GM21786 (cell line): ENCODE data around the gene NETO2.
A peak's percentile ranks its signal among the peaks of the same experiment; 100 is the strongest.

Source experiments
- ATAC-seq: cut with Tn5 transposase; IDR thresholded peaks from one replicate; pipeline ENCODE4 v1.9.1; 2021; ENCODE audit not compliant: unreplicated experiment

The NETO2 gene

DNA sequence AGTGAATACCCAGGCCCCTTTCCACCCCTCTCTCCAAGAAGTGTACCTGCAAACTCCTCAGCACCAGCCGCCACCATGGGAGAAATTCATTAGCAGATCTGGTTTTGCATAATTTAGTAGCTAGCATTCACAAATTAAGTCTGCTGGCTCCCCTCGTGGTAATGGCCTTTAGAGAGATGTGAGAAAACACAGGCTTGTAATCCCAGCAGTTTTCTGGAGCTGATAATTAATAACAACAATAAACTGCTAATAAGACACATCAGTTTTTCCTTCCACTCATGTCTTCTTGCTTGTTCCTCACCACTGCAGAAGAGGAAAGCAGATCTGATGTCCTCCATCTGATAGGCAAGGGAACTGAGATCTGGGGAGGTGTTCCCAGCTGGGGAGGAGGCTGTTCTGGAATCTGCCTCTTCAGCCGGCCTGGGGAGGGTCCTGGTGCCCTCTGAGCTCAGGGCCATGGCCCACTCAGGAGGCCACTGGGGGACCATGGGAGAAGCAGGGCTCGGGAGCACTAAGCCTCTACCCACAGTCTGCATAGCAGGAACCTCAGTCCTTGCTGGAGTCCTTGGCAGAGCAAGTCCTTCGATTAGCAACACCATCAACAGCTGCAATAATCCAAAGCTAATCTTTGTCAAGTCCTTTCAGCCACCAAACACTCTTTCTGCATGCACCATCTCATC lies 96.1 kb downstream of the NETO2 start:
- no peak for ATAC-seq

- ATAC-seq: peak; percentile 68
Measured at GRCh38 chr16:47046726-47047523, 96.8 kb downstream of the NETO2 start.

DNA sequence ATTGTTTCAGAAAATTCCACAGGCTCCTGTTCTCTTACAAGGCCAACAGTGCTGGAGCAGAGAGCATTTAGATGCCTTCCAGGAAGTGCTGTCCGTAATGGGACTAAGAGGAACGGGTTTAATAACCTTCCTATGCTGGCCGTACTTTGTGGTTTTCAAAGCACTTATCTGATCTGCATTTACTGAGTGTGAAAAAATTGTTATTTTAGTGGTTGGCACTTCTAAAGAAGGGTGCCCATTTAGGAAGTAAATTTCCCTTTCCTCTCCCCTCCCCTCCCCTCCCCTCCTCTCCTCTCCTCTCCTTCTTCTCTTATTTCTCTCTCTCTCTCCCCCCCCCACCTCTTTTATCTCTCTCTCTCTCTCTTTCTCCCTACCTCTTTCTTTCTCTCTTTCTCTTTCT lies 98.3 kb downstream of the NETO2 start:
- no peak for ATAC-seq

- ATAC-seq: no peak
Measured at GRCh38 chr16:47045023-47045422, 98.7 kb downstream of the NETO2 start.

GRCh38 chr16:47043970-47044684 lies 99.6 kb downstream of the NETO2 start:
- no peak for ATAC-seq

DNA sequence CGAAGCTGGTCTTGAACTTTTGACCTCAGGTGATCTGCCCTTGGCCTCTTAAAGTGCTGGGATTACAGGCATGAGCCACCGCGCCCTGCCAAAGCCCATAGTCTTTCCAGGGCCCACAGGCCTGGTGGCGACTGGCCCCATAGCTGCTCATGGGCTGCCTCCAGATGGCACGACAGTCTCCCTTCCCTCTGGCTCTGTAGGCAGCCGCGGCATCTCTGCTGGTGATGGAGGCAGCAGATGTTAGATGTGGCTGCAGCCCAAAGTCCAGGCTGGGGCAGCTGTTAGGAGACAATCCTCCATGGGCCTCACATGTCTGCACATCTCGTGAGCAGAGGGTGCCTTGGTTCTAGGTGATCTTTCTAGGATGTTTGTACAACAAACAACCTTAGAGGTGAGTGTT lies 100.5 kb downstream of the NETO2 start:
- ATAC-seq: no peak

DNA sequence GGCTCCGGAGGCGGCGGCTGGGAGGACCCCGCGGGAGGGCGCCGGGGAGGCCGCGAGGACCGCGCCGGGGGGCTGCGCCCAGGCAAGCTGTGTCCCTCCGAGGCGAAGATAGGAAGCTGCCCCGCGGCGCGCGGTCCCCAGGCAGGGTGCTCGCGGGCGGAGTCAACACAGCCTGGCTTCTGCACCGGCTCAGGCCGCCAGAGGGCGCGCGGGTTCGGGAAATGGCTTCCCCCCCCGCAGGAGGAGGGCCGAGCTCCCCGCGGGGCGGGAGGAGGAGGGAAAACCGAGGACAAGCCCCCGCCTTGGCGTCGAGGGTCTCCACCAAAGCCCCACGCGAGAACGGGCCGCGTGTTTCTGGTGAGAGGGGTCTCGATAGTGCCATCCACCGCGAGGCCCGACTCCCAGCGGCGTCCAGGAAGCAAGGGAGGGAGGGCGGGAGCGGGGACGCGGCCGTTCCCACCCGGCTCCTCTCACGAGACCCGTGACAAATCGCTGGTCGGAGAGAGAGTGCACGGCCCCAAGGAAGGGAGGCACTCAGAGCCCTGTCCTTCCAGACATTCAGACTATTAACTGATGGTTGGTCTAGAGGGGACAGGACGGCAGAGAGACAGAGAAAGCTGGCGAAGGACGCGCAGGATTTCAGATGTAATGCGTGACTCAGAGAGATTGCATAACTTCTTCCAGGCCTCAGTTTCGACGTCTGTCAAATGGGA lies 105.8 kb downstream of the NETO2 start:
- peak; percentile 89 for ATAC-seq

- ATAC-seq: peak; percentile 30
Measured at GRCh38 chr16:47037396-47037745, 106.4 kb downstream of the NETO2 start.

- ATAC-seq: no peak
Measured at GRCh38 chr16:47036201-47036600, 107.5 kb downstream of the NETO2 start.

GRCh38 chr16:47035436-47035835 lies 108.3 kb downstream of the NETO2 start:
- no peak for ATAC-seq

DNA sequence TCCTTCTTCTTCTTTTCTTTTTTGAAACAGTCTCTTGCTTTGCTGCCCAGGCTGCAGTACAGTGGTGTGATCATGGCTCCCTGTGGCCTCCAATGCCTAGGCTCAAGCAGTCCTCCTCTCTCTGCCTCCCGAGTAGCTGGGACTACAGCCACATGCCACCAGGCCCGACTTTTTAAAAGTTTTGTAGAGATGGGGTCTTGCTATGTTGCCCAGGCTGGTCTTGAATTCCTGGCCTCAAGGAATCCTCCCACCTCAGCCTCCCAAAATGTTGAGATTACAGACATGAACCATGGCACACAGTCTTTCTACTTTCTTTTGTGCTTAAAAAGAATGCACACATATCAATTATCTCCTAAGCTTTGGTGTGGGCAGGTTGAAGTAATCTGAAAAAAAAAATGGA lies 109.3 kb downstream of the NETO2 start:
- no peak for ATAC-seq

GRCh38 chr16:47033176-47033575 lies 110.6 kb downstream of the NETO2 start:
- no peak for ATAC-seq

- ATAC-seq: no peak
Measured at GRCh38 chr16:47029724-47030123, 114.0 kb downstream of the NETO2 start.

DNA sequence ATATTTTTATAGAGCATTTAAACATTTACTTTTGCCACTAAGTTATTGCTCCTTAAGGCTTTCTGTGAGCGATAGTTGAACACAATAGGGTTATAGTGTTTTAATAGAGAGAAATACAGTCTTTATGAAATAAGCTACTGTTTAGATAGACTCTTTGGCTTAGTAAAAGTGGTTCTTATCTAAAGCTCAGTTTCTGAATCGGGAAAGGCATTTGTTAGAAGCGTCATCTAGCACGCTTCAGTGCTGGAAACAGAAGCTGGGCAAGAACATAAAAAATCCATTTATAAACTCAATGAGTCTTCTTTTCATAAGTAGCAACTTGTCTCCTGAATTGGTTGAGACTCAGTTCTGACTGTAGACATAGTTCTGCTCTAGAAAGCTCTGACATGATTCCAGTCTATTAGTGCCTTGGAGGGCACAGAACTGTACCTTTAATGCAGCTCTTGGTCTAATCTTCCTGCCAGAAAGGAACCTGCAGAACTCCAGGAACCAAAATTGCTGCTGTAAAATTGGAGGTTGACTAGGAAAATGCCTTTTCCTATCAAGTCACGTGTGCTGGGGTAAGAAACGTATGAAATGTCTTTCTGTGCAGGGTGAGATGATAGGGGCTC lies 114.9 kb downstream of the NETO2 start:
- no peak for ATAC-seq
